IMR-90 (cell line): ENCODE results near the gene RELN. TPM values are rescaled to one million over a fixed set of nuclear protein-coding genes. Genes with fewer than 3 reads are reported as not detected.

ENCODE experiments used
- ATAC-seq: fragments of 200-7000 bp; cut with Tn5 transposase; 2 replicates; pipeline ENCODE4 v1.9.1; 2020; ENCODE audit warnings: low read depth, mild to moderate bottlenecking, moderate library complexity
- BruUV-seq: library from RNA; stranded (reverse); fragments of 400-500 nt; replicated peaks from 2 replicates; lab custom pipeline; 2021; lab: Mats Ljungman, UMichigan
- CTCF ChIA-PET: fragments of 300-600 bp; formaldehyde crosslinking; extraction: SDS; loops from one replicate; lab custom pipeline; 2021; ENCODE audit warnings: antibody characterized with exemption; lab: Yijun Ruan, JAX
- POLR2A ChIA-PET: fragments of 300-600 bp; sonication (Branson Sonifier 250); formaldehyde crosslinking; loops from one replicate; lab custom pipeline; 2022; ENCODE audit warnings: antibody characterized with exemption; ENCODE audit not compliant: unreplicated experiment; lab: Charles Lee
- DNase-seq: peaks from one replicate; pipeline ENCODE4 v3.0.0; 2013
- H2AFZ ChIP-seq: replicated peaks from 2 replicates; pipeline ENCODE3; 2013; ENCODE audit warnings: low read length, mild to moderate bottlenecking; ENCODE audit not compliant: poor library complexity
- H2AK5ac ChIP-seq: 2 replicates; pipeline ENCODE4 v1.6.1; 2013; ENCODE audit warnings: low read depth, low read length, inconsistent platforms
- H2AK9ac ChIP-seq: replicated peaks from 2 replicates; pipeline ENCODE3; 2013; ENCODE audit warnings: mild to moderate bottlenecking, low read depth, low read length, moderate library complexity; ENCODE audit not compliant: poor library complexity
- H2BK120ac ChIP-seq: 2 replicates; pipeline ENCODE4 v1.6.1; 2013; ENCODE audit warnings: low read depth, low read length, inconsistent platforms
- H2BK15ac ChIP-seq: 3 replicates; pipeline ENCODE4 v1.6.1; 2013; ENCODE audit warnings: low read depth, low read length, inconsistent platforms
- H2BK20ac ChIP-seq: 2 replicates; pipeline ENCODE4 v1.6.1; 2013; ENCODE audit warnings: low read depth, mild to moderate bottlenecking, inconsistent platforms, low read length, moderate library complexity
- H2BK5ac ChIP-seq: 2 replicates; pipeline ENCODE4 v1.6.1; 2013; ENCODE audit warnings: mild to moderate bottlenecking, low read depth, low read length, inconsistent platforms; ENCODE audit not compliant: poor library complexity, severe bottlenecking
- H3K14ac ChIP-seq: replicated peaks from 2 replicates; pipeline ENCODE4 v1.6.1; 2013; ENCODE audit warnings: low read depth, low read length, inconsistent platforms
- H3K18ac ChIP-seq: 2 replicates; pipeline ENCODE4 v1.6.1; 2013; ENCODE audit warnings: low read depth, low read length, control low read depth
- H3K23ac ChIP-seq: 2 replicates; pipeline ENCODE4 v1.6.1; 2013; ENCODE audit warnings: low read depth, low read length, inconsistent platforms
- H3K27ac ChIP-seq: 2 replicates; pipeline ENCODE4 v1.5.1; 2013; ENCODE audit warnings: mild to moderate bottlenecking, control low read depth, low read length; ENCODE audit not compliant: insufficient read depth
- H3K27me3 ChIP-seq: 2 replicates; pipeline ENCODE4 v1.6.1; 2013; ENCODE audit warnings: low read length; ENCODE audit not compliant: control insufficient read depth, insufficient read depth
- H3K36me3 ChIP-seq: 2 replicates; pipeline ENCODE4 v1.6.1; 2013; ENCODE audit warnings: low read length, mixed read lengths; ENCODE audit not compliant: control insufficient read depth, insufficient read depth
- H3K4ac ChIP-seq: 2 replicates; pipeline ENCODE4 v1.6.1; 2013; ENCODE audit warnings: low read depth, low read length, inconsistent platforms
- H3K4me1 ChIP-seq: 2 replicates; pipeline ENCODE4 v1.6.1; 2013; ENCODE audit warnings: low read length, mixed read lengths; ENCODE audit not compliant: control insufficient read depth, insufficient read depth
- H3K4me2 ChIP-seq: 2 replicates; pipeline ENCODE4 v1.6.1; 2013; ENCODE audit warnings: low read depth, mild to moderate bottlenecking, control low read depth, low read length, moderate library complexity
- H3K4me3 ChIP-seq: 2 replicates; pipeline ENCODE4 v1.5.1; 2013; ENCODE audit warnings: low read depth, mild to moderate bottlenecking, control low read depth, low read length, moderate library complexity; ENCODE audit not compliant: insufficient read depth
- H3K56ac ChIP-seq: 2 replicates; pipeline ENCODE4 v1.6.1; 2013; ENCODE audit warnings: low read length, inconsistent platforms; ENCODE audit not compliant: insufficient read depth; ENCODE audit errors: extremely low read depth
- H3K79me1 ChIP-seq, 2 experiments: 2 replicates each; pipeline ENCODE4 v1.6.1; 2013; ENCODE audit warnings: low read length in 2 of 2, inconsistent platforms in 1 of 2, low read depth in 1 of 2
- H3K9ac ChIP-seq: 2 replicates; pipeline ENCODE4 v1.6.1; 2013; ENCODE audit warnings: low read depth, low read length, control low read depth
- H3K9me1 ChIP-seq: 2 replicates; pipeline ENCODE4 v1.6.1; 2013; ENCODE audit warnings: low read length, inconsistent platforms; ENCODE audit not compliant: insufficient read depth
- H3K9me3 ChIP-seq: 2 replicates; pipeline ENCODE4 v1.6.1; 2013; ENCODE audit warnings: low read length; ENCODE audit not compliant: control insufficient read depth, insufficient read depth
- H4K20me1 ChIP-seq: 2 replicates; pipeline ENCODE4 v1.6.1; 2013; ENCODE audit warnings: low read length, inconsistent platforms; ENCODE audit not compliant: insufficient read depth
- H4K5ac ChIP-seq: 2 replicates; pipeline ENCODE4 v1.6.1; 2013; ENCODE audit warnings: mild to moderate bottlenecking, low read depth, low read length, control low read depth
- H4K8ac ChIP-seq, 2 experiments: 2 replicates each; pipeline ENCODE4 v1.6.1; 2013; ENCODE audit warnings: low read depth in 2 of 2, low read length in 2 of 2, control low read depth in 1 of 2, inconsistent platforms in 1 of 2
- H4K91ac ChIP-seq: 2 replicates; pipeline ENCODE4 v1.6.1; 2013; ENCODE audit warnings: low read depth, low read length, inconsistent platforms; ENCODE audit not compliant: insufficient read depth
- BHLHE40 ChIP-seq: fragments of 150-350 bp; IDR thresholded peaks from 2 replicates; pipeline ENCODE4 v1.6.1; 2016; ENCODE audit warnings: mild to moderate bottlenecking, low read depth, low read length
- CHD1 ChIP-seq: IDR thresholded peaks from 2 replicates; pipeline ENCODE4 v1.6.1; 2012; ENCODE audit warnings: low read depth, low read length, improper control_type of control experiment
- MAZ ChIP-seq: IDR thresholded peaks from 2 replicates; pipeline ENCODE4 v1.6.1; 2012; ENCODE audit warnings: low read depth, mild to moderate bottlenecking, low read length, improper control_type of control experiment, moderate library complexity, borderline replicate concordance
- NFE2L2 ChIP-seq: fragments of 150-350 bp; IDR thresholded peaks from 2 replicates; pipeline ENCODE4 v1.6.1; 2016; ENCODE audit warnings: low read depth, mild to moderate bottlenecking, low read length
- RFX5 ChIP-seq: IDR thresholded peaks from 2 replicates; pipeline ENCODE4 v1.8.0; 2012; ENCODE audit warnings: low read depth, mild to moderate bottlenecking, low read length, moderate library complexity
- dilution Hi-C: fragments of 300-500 bp; cut with HindIII; formaldehyde crosslinking; loops from one replicate; pipeline ENCODE4 v1.14.3; 2018; ENCODE audit warnings: low sequenced_read_pairs; ENCODE audit not compliant: unreplicated experiment
- in situ Hi-C: fragments of 300-500 bp; cut with MboI; formaldehyde crosslinking; loops from 3 replicates; pipeline ENCODE4 v1.14.3; 2019; ENCODE audit warnings: low sequenced_read_pairs, inconsistent platforms, mixed read lengths
- intact Hi-C: fragments of 100-400 bp; cut with micrococcal nuclease; formaldehyde crosslinking; loops from 2 replicates; pipeline ENCODE4 v1.10.0; 2022
- polyA plus RNA-seq, 3 experiments: library from polyadenylated mRNA; depleted of rRNA; stranded (reverse); fragments of >200 nt; gene quantifications; 2 replicates each; pipeline ENCODE4 v1.2.3, GENCODE V29; 2012; ENCODE audit warnings: low replicate concordance in 1 of 3
- total RNA-seq: library from RNA; depleted of rRNA; stranded (reverse); fragments of >200 nt; gene quantifications from 2 replicates; pipeline ENCODE4 v1.2.3, GENCODE V29; 2012
- TF ChIP-seq, protein P1 (sequence below): fragments of 150-350 bp; IDR thresholded peaks from 2 replicates; pipeline ENCODE4 v1.6.1; 2017; ENCODE audit warnings: mild to moderate bottlenecking, antibody characterized with exemption, low read length, low read depth

Gene RELN
- total and polyA plus RNA-seq, 2 of the 4 experiments (the other 2 are of a cell fraction), result 14.7 to 23.7 TPM

DNA sequence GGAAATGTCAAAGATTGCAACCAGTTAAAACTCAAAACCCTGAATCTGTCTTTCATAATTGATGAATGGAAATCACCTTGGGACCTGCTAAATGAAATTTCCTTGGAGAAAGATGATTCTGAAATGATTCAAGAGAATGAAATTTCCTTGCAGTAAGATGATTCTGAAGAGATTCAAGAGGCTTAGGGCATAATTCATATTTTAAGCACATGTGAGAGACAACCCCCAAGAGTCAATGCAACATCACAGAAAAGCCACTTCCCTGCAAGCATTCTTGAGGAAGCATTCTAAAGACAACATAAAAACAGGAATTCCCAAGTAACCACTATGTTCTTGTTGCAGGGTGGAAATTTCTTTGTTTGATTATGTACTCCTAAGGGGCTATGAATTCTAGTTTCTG lies 113.7 kb downstream of the RELN start:
- Histone ChIP-seq H4K20me1 (no peaks in the 10 kb centered on the region), H3K56ac (no peak overlapping the region), H3K79me1 (no peaks in the 10 kb centered on the region), H3K4me1 (0 out of 2 replicates have a peak, but pooled peaks cover 2% of the 10 kb centered on the region), H2AFZ (no peak overlapping the region), H2AK5ac (no peak overlapping the region), H3K4me3 (no peak overlapping the region), H4K91ac (no peak overlapping the region), H4K8ac (no peak overlapping the region), H2BK5ac (no peak overlapping the region), H3K23ac (no peak overlapping the region), H3K9ac (no peak overlapping the region), H3K14ac (no peak overlapping the region), H3K18ac (no peak overlapping the region), H2BK120ac (no peak overlapping the region), H3K27ac (no peak overlapping the region), H2BK15ac (no peak overlapping the region), H3K4me2 (no peak overlapping the region), H2AK9ac (no peak overlapping the region), H3K4ac (no peak overlapping the region), H2BK20ac (no peak overlapping the region), H4K5ac (no peak overlapping the region), H3K27me3 (no peaks in the 10 kb centered on the region), H3K36me3 (no peaks in the 10 kb centered on the region), H3K9me1 (no peaks in the 10 kb centered on the region), H3K9me3 (no peaks in the 10 kb centered on the region)
- TF ChIP-seq BHLHE40 (no peak), RFX5 (no peak), MAZ (no peak), NFE2L2 (no peak), CHD1 (no peak)
- TF ChIP-seq, protein P1, sequence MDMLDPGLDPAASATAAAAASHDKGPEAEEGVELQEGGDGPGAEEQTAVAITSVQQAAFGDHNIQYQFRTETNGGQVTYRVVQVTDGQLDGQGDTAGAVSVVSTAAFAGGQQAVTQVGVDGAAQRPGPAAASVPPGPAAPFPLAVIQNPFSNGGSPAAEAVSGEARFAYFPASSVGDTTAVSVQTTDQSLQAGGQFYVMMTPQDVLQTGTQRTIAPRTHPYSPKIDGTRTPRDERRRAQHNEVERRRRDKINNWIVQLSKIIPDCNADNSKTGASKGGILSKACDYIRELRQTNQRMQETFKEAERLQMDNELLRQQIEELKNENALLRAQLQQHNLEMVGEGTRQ, result no peak
- CTCF ChIA-PET, result interaction anchor here (1.1 kb wide), 1 partner anchor 13 kb away, joined by 3 read pairs; no protein-coding TSS in a partner anchor
- intact Hi-C loops (no loop called here), dilution Hi-C loops (no loop called here), in situ Hi-C loops (no loop called here)
- POLR2A ChIA-PET, result no interaction called here
- ATAC-seq (no peak), DNase-seq (no peak)
- no TSS peak for BruUV-seq
